ENCODE data around the gene STARD5.

STARD5 gene

DNA sequence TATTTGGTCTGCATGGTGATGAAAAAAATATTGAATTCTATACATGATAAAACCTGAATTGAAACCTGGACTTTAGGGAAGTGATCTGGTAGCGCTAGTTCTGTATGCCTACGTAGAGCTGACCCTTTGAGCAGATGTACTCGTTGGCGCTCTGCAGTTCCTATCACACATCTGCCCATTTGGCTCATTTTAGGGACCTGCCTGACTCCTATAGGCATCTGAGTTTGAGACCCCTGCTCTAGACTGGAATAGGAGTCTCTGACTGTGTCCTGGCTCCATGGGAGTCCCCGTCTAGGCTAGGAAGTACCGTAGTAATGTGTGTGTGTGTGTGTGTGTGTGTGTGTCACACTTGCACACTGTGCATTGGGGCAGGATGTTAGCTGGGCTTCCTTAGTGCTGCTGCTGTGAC, 21.2 kb downstream of the STARD5 start:
- WGBS, 2 experiments = 95% methylated on average over 6 of the region's 6 CpGs
- H3K36me3 ChIP-seq (ENCODE audit: control insufficient read depth, insufficient read depth, low read length) = no peaks in the 10 kb centered on the region
- no peaks in the 10 kb centered on the region for H3K9me3 ChIP-seq (ENCODE audit: control insufficient read depth, low read length)
- no peaks in the 10 kb centered on the region for H3K27me3 ChIP-seq (ENCODE audit: control insufficient read depth, insufficient read depth, low read length, poor library complexity, severe bottlenecking)
- no peak overlapping the region for H3K4me3 ChIP-seq (ENCODE audit: insufficient read depth, low read depth, low read length)
- H3K27ac ChIP-seq (ENCODE audit: insufficient read depth, low read depth, low read length, poor library complexity, severe bottlenecking) = no peak overlapping the region
- H3K4me1 ChIP-seq (ENCODE audit: control insufficient read depth, insufficient read depth, low read length) = peaks cover 12% of the 10 kb centered on the region

- Histone ChIP-seq H3K27ac (ENCODE audit: insufficient read depth, low read depth, low read length, poor library complexity, severe bottlenecking) (no peak overlapping the region), H3K4me1 (ENCODE audit: control insufficient read depth, insufficient read depth, low read length) (peaks cover 12% of the 10 kb centered on the region), H3K36me3 (ENCODE audit: control insufficient read depth, insufficient read depth, low read length) (no peaks in the 10 kb centered on the region), H3K9me3 (ENCODE audit: control insufficient read depth, low read length) (no peaks in the 10 kb centered on the region), H3K27me3 (ENCODE audit: control insufficient read depth, insufficient read depth, low read length, poor library complexity, severe bottlenecking) (no peaks in the 10 kb centered on the region), H3K4me3 (ENCODE audit: insufficient read depth, low read depth, low read length) (no peak overlapping the region)
- WGBS, 2 experiments = 80 to 84% methylated on average over 5 of the region's 5 CpGs
Measured at GRCh38 chr15:81301815-81302399, 22.0 kb downstream of the STARD5 start.

GRCh38 chr15:81301385-81301784, 22.6 kb downstream of the STARD5 start:
- H3K27me3 ChIP-seq (ENCODE audit: control insufficient read depth, insufficient read depth, low read length, poor library complexity, severe bottlenecking) = no peaks in the 10 kb centered on the region
- no peaks in the 10 kb centered on the region for H3K9me3 ChIP-seq (ENCODE audit: control insufficient read depth, low read length)
- H3K4me1 ChIP-seq (ENCODE audit: control insufficient read depth, insufficient read depth, low read length) = peaks cover 12% of the 10 kb centered on the region
- H3K4me3 ChIP-seq (ENCODE audit: insufficient read depth, low read depth, low read length) = no peak overlapping the region
- H3K36me3 ChIP-seq (ENCODE audit: control insufficient read depth, insufficient read depth, low read length) = no peaks in the 10 kb centered on the region
- no peak overlapping the region for H3K27ac ChIP-seq (ENCODE audit: insufficient read depth, low read depth, low read length, poor library complexity, severe bottlenecking)
- WGBS, 2 experiments = 94 to 97% methylated on average over 4 of the region's 4 CpGs

DNA sequence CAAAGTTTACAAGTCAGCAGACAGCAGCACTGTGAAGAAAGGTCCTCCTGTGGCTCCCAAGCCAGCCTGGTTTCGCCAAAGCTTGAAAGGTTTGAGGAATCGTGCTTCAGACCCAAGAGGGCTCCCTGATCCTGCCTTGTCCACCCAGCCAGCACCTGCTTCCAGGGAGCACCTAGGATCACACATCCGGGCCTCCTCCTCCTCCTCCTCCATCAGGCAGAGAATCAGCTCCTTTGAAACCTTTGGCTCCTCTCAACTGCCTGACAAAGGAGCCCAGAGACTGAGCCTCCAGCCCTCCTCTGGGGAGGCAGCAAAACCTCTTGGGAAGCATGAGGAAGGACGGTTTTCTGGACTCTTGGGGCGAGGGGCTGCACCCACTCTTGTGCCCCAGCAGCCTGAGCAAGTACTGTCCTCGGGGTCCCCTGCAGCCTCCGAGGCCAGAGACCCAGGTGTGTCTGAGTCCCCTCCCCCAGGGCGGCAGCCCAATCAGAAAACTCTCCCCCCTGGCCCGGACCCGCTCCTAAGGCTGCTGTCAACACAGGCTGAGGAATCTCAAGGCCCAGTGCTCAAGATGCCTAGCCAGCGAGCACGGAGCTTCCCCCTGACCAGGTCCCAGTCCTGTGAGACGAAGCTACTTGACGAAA, 24.2 kb downstream of the STARD5 start:
- 90% methylated on average over 14 of the region's 14 CpGs for WGBS, 2 experiments
- H3K36me3 ChIP-seq (ENCODE audit: control insufficient read depth, insufficient read depth, low read length) = no peaks in the 10 kb centered on the region
- no peak overlapping the region for H3K4me3 ChIP-seq (ENCODE audit: insufficient read depth, low read depth, low read length)
- H3K9me3 ChIP-seq (ENCODE audit: control insufficient read depth, low read length) = no peaks in the 10 kb centered on the region
- H3K4me1 ChIP-seq (ENCODE audit: control insufficient read depth, insufficient read depth, low read length) = peaks cover 12% of the 10 kb centered on the region
- H3K27me3 ChIP-seq (ENCODE audit: control insufficient read depth, insufficient read depth, low read length, poor library complexity, severe bottlenecking) = no peaks in the 10 kb centered on the region
- H3K27ac ChIP-seq (ENCODE audit: insufficient read depth, low read depth, low read length, poor library complexity, severe bottlenecking) = no peak overlapping the region

DNA sequence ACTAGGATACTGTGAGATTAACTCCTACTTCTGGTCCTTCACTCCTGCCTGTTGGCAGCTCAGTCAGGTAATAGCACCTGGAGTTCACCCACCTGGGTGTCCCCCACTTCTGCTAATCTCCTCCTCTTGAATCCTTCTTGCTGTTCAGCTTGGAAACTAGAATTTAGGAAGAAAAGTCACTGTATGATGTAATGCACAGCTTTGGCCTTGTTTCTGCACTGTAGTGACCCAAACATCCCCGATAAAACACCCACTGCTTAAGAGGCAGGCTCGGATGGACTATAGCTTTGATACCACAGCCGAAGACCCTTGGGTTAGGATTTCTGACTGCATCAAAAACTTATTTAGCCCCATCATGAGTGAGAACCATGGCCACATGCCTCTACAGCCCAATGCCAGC, 24.8 kb downstream of the STARD5 start:
- Histone ChIP-seq H3K4me3 (ENCODE audit: insufficient read depth, low read depth, low read length) (no peak overlapping the region), H3K9me3 (ENCODE audit: control insufficient read depth, low read length) (no peaks in the 10 kb centered on the region), H3K27ac (ENCODE audit: insufficient read depth, low read depth, low read length, poor library complexity, severe bottlenecking) (no peak overlapping the region), H3K36me3 (ENCODE audit: control insufficient read depth, insufficient read depth, low read length) (no peaks in the 10 kb centered on the region), H3K4me1 (ENCODE audit: control insufficient read depth, insufficient read depth, low read length) (peaks cover 17% of the 10 kb centered on the region), H3K27me3 (ENCODE audit: control insufficient read depth, insufficient read depth, low read length, poor library complexity, severe bottlenecking) (no peaks in the 10 kb centered on the region)
- WGBS, 2 experiments = 93 to 94% methylated on average over 3 of the region's 3 CpGs

GRCh38 chr15:81298611-81299010, 25.3 kb downstream of the STARD5 start:
- 94 to 95% methylated on average over 6 of the region's 6 CpGs for WGBS, 2 experiments
- Histone ChIP-seq H3K4me3 (ENCODE audit: insufficient read depth, low read depth, low read length) (no peak overlapping the region), H3K27me3 (ENCODE audit: control insufficient read depth, insufficient read depth, low read length, poor library complexity, severe bottlenecking) (no peaks in the 10 kb centered on the region), H3K9me3 (ENCODE audit: control insufficient read depth, low read length) (no peaks in the 10 kb centered on the region), H3K27ac (ENCODE audit: insufficient read depth, low read depth, low read length, poor library complexity, severe bottlenecking) (no peak overlapping the region), H3K4me1 (ENCODE audit: control insufficient read depth, insufficient read depth, low read length) (peaks cover 18% of the 10 kb centered on the region), H3K36me3 (ENCODE audit: control insufficient read depth, insufficient read depth, low read length) (no peaks in the 10 kb centered on the region)

GRCh38 chr15:81297603-81298575, 26.1 kb downstream of the STARD5 start:
- H3K27me3 ChIP-seq (ENCODE audit: control insufficient read depth, insufficient read depth, low read length, poor library complexity, severe bottlenecking) = no peaks in the 10 kb centered on the region
- no peaks in the 10 kb centered on the region for H3K36me3 ChIP-seq (ENCODE audit: control insufficient read depth, insufficient read depth, low read length)
- H3K27ac ChIP-seq (ENCODE audit: insufficient read depth, low read depth, low read length, poor library complexity, severe bottlenecking) = no peak overlapping the region
- no peak overlapping the region for H3K4me3 ChIP-seq (ENCODE audit: insufficient read depth, low read depth, low read length)
- 94 to 96% methylated on average over 4 of the region's 4 CpGs for WGBS, 2 experiments
- H3K4me1 ChIP-seq (ENCODE audit: control insufficient read depth, insufficient read depth, low read length) = peaks cover 14% of the 10 kb centered on the region
- no peaks in the 10 kb centered on the region for H3K9me3 ChIP-seq (ENCODE audit: control insufficient read depth, low read length)

DNA sequence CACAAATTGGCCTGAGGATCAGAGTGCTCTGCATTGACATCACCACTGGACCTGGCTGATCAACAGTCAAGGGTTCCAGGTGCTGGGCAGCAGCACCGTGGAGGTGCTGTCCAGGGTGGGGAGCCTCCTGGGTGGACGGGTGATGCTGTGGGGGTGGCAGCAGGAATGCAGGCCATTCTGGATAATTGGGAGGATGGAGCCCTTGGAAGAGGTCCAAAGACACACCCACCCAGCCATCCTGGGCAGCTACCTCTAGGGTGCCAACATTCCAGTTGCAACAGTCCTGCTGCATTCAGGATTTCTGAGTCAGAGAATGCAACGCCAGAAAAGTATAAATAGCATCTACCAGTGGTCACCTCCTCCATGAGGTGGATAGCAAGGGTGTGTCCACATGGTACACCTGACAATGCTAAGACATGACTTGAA, 26.8 kb downstream of the STARD5 start:
- H3K4me1 ChIP-seq (ENCODE audit: control insufficient read depth, insufficient read depth, low read length) = peaks cover 12% of the 10 kb centered on the region
- H3K9me3 ChIP-seq (ENCODE audit: control insufficient read depth, low read length) = no peaks in the 10 kb centered on the region
- no peak overlapping the region for H3K4me3 ChIP-seq (ENCODE audit: insufficient read depth, low read depth, low read length)
- no peaks in the 10 kb centered on the region for H3K27me3 ChIP-seq (ENCODE audit: control insufficient read depth, insufficient read depth, low read length, poor library complexity, severe bottlenecking)
- H3K27ac ChIP-seq (ENCODE audit: insufficient read depth, low read depth, low read length, poor library complexity, severe bottlenecking) = no peak overlapping the region
- H3K36me3 ChIP-seq (ENCODE audit: control insufficient read depth, insufficient read depth, low read length) = no peaks in the 10 kb centered on the region
- WGBS, 2 experiments = 92 to 97% methylated on average over 3 of the region's 3 CpGs

GRCh38 chr15:81296673-81297072, 27.3 kb downstream of the STARD5 start:
- no peak overlapping the region for H3K4me3 ChIP-seq (ENCODE audit: insufficient read depth, low read depth, low read length)
- H3K27ac ChIP-seq (ENCODE audit: insufficient read depth, low read depth, low read length, poor library complexity, severe bottlenecking) = no peak overlapping the region
- H3K27me3 ChIP-seq (ENCODE audit: control insufficient read depth, insufficient read depth, low read length, poor library complexity, severe bottlenecking) = no peaks in the 10 kb centered on the region
- H3K36me3 ChIP-seq (ENCODE audit: control insufficient read depth, insufficient read depth, low read length) = no peaks in the 10 kb centered on the region
- no peaks in the 10 kb centered on the region for H3K9me3 ChIP-seq (ENCODE audit: control insufficient read depth, low read length)
- H3K4me1 ChIP-seq (ENCODE audit: control insufficient read depth, insufficient read depth, low read length) = peaks cover 8% of the 10 kb centered on the region
- WGBS, 2 experiments = 80 to 81% methylated on average over 11 of the region's 11 CpGs

DNA sequence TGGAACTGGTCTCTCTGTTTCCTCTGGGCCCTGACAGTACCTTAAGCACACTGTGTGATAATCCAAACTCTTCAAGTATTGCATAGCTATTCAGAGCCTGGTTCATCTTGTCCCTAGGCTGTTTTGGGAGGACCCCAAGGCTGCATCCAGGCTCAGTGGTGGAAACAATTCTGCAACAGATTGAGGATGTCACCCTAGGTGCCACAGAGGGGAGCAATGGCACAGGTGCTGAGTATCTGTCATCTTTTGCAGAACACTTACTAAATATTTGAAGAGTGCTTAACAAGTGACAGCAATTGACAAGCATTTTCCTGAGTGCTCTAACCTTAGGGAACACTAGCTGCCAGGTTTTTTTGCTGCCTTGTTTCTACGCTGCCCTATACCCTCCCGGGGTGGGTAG, 27.8 kb downstream of the STARD5 start:
- no peaks in the 10 kb centered on the region for H3K9me3 ChIP-seq (ENCODE audit: control insufficient read depth, low read length)
- no peaks in the 10 kb centered on the region for H3K36me3 ChIP-seq (ENCODE audit: control insufficient read depth, insufficient read depth, low read length)
- H3K4me3 ChIP-seq (ENCODE audit: insufficient read depth, low read depth, low read length) = no peak overlapping the region
- H3K4me1 ChIP-seq (ENCODE audit: control insufficient read depth, insufficient read depth, low read length) = peaks cover 8% of the 10 kb centered on the region
- 91 to 92% methylated on average over 2 of the region's 2 CpGs for WGBS, 2 experiments
- H3K27ac ChIP-seq (ENCODE audit: insufficient read depth, low read depth, low read length, poor library complexity, severe bottlenecking) = no peak overlapping the region
- H3K27me3 ChIP-seq (ENCODE audit: control insufficient read depth, insufficient read depth, low read length, poor library complexity, severe bottlenecking) = no peaks in the 10 kb centered on the region

Measured in ectodermal cell (in vitro differentiated cells).